HG02981 (cell line): ENCODE measurements around the gene TAS1R3.
A peak's percentile ranks its signal among the peaks of the same experiment; 100 is the strongest.

Source experiments
- ATAC-seq: cut with Tn5 transposase; IDR thresholded peaks from one replicate; pipeline ENCODE4 v1.9.1; 2021; ENCODE audit warnings: mild to moderate bottlenecking, moderate library complexity; ENCODE audit not compliant: unreplicated experiment

TAS1R3 gene

GRCh38 chr1:1335792-1336248 lies 4.7 kb downstream of the TAS1R3 start:
- no peak for ATAC-seq

- no peak for ATAC-seq
These were observed 5.4 kb downstream of the TAS1R3 start for GRCh38 chr1:1336446-1336845.

DNA sequence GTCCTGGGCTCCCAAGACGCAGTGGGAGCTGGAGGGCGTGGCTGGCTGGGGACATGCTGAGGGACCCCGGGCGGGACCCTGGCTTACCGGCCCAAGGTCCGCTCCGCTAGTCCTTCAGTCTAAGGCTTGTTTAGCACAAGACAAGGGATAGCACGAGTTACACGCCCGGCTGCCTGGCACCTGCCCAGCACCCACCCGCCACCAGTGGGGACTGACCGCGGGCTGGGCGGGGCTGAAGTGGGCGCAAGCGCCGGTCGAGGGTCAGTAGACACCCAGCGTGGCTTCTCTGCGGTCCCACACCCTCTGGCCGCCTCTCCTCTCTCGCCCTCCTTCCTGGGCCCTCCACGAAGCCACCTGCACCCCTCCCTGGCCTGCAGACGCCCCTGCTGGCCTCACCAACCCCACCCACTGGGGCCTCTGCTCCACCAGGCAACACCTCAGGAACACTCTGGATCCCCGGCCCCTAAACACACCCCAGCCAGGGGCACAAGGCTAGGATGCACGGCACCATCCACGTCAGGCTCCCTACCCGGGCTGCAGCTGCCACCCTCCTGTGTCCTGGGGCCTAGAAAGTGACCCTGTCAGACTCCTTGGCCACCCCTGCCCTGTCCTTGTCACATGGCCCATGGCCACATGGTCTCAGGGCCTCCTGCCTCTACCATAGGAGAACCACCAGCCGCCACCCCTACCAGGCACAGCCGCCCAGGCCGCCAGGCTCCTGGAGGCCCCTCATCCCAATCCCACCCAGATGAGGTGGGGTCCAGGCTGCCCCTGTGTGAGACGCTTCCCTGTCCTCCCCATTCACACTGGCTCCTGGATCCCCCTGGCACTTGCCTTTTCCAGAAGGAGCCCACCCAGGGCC lies 6.1 kb downstream of the TAS1R3 start:
- ATAC-seq, result no peak

GRCh38 chr1:1337793-1338147 lies 6.7 kb downstream of the TAS1R3 start:
- ATAC-seq, result no peak

- ATAC-seq, result no peak
These were observed 7.2 kb downstream of the TAS1R3 start for GRCh38 chr1:1338278-1338677.

DNA sequence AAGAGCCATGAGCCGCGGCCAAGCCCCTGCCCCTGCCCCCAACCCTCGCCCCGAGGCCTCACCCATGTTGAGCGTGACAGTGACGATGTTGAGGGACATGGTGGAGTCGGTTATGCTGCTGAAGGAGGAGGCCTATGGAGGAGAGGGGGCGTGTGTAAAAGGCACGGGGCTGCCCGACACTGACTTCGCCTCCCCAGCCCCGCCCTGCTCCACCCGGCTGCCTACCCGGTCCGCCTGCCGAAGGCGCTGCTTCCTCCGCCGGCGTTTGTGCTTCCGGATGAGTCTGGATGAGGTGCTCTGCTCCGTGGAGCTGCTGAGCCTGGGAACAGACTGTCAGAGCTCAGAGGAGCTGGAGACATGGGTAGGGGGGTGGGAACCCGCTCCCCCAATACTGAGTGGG lies 9.1 kb downstream of the TAS1R3 start:
- no peak for ATAC-seq

DNA sequence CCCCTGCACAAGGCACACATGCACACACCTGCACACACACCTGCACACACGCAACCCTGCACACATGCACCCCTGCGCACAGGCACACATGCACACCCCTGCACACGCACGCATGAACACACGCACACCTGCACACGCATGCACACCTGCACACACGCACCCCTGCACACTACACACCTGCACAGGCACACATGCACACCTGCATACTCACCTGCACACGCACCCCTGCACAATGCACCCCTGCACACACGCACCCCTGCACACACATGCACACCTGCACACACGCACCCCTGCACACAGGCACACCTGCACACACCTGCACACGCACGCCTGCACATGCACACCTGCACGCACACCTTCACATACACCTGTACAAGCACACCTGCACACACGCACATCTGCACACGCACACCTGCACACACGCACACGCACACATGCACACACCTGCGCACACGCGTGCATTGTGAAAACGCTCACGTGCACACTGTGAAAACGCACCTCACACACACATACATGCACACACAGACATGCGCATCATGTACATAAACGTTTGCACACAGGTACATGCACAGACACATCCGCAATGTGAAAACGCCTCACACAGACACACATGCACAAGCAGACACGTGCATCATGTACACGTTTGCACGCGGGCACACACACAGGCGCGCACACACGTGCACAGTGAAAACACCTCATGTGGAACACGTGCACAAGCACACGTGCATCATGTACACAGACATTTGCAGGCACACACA lies 9.9 kb downstream of the TAS1R3 start:
- ATAC-seq, result no peak

DNA sequence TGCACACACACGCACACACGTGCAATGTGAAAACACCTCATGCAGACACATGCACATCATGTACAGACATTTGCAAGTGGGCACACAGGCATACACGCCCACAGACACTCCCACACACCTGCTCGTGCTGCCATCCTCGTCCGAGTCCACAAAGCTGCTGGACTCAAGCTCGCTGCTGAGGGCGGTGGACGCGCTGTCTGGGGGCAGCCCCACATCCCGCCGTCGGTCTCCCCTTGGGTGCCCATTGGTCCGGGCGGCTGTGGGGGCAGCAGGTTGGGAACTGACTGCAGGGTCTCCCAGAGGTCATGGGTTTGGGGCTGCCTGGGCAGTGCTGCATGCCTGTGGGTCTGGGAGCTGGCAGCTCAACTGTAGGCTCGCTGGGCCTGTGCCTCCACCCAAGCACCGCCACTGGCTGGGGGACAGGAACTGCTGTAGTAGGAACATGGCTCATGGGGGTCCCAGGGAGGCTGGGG lies 10.5 kb downstream of the TAS1R3 start:
- no peak for ATAC-seq

DNA sequence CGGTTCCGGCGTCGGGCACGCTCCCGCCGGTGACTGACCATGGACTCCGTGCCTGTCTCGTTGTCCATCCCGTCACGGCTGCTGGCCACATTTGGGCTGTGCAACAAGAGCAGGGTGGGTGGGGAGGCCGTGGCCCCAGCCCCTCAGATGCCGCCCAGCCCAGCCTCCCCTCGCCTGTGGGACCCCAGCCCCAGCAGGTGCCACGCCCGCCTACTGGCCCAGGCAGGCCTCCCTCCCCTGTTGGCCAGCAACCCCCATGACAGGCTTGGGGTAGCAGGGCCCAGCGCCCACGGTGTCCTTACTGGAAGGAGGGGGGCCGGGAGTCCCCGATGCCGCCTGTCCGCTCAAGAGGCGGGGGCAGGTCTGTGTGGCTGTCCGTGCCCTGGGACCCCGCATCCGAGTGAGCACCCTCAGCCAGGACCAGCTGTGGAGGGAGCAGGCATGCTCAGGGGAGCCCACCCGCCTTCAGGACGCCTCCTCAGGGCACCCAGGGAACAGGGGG lies 11.0 kb downstream of the TAS1R3 start:
- no peak for ATAC-seq

DNA sequence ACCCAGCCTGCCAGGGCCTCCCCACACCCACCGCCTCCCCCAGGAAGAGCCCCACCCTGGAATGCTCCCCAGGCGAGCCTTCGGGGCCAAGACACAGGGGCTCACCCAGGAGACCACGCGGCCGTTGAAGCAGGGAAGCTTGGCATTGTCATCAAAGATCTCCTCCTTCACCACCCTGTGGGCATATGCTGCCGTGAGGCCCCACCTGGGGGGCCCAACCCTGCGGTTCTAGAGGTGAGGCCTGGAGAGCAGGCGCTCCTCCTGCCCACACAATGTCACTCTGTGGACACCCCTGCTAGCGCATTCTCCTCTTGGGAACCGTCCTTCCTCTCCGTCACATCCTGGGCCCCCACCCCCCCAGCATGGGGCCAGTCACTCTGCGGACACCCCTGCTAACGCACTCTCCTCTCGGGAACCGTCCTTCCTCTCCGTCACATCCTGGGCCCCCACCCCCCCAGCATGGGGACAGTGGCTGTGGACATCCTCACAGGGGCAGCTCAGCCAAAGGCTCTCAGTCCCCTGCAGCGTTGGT lies 11.6 kb downstream of the TAS1R3 start:
- no peak for ATAC-seq

- no peak for ATAC-seq
These were observed 12.8 kb downstream of the TAS1R3 start for GRCh38 chr1:1343811-1344421.

GRCh38 chr1:1344655-1345361 lies 13.7 kb downstream of the TAS1R3 start:
- ATAC-seq, result no peak

DNA sequence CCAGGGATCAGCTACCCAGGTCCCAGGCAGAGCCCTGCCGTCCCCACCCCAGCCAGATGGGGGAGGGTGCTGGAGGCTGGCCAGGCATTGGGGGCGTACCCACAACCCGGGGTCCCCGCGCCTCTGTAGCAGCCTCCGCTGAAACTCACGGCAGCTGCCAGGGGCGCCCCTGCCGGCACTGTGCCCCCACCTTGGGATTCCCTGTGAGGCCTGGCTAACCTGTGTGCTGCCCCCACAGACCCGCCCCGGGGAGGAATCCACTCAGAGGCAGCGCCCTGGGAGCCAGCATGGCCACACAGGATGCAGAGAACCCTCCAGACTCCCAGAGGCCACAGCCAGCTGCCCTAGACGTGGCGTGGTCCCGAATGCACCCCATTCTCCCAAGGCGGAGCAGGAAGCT lies 14.3 kb downstream of the TAS1R3 start:
- ATAC-seq, result no peak

DNA sequence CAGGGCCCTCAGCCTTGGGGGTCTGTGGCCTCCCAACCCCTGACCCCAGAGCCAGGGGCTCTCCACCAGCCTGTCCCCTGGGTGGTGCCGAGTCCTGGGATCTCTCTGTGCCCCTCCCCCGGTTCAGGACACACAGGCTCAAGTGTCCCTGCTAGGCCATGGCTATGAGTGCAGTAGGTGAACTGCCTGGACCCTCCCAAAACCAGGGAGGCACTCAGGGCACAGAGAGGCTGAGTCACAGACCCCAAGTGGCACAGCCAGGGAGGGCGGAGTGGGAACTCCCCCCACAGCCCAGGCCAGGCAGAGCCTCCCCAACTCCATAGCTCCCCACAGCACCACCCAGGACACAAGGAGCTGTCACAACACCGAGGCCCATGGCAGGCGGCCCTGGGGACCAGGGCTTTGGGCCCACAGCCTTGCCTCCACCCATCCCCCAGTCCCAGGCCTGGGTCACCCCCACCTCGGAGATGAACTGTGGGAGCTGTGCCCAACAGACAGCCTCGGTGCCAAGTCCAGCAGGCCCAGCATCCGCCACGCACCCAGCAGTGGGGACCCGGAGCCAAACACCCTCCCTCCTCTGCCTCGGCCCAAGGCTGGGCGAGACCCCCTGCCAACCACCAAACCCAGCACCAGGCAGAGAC lies 14.9 kb downstream of the TAS1R3 start:
- ATAC-seq, result no peak

GRCh38 chr1:1346501-1346890 lies 15.4 kb downstream of the TAS1R3 start:
- ATAC-seq, result no peak

GRCh38 chr1:1347026-1347595 lies 16.0 kb downstream of the TAS1R3 start:
- no peak for ATAC-seq

GRCh38 chr1:1347663-1348419 lies 16.8 kb downstream of the TAS1R3 start:
- no peak for ATAC-seq

DNA sequence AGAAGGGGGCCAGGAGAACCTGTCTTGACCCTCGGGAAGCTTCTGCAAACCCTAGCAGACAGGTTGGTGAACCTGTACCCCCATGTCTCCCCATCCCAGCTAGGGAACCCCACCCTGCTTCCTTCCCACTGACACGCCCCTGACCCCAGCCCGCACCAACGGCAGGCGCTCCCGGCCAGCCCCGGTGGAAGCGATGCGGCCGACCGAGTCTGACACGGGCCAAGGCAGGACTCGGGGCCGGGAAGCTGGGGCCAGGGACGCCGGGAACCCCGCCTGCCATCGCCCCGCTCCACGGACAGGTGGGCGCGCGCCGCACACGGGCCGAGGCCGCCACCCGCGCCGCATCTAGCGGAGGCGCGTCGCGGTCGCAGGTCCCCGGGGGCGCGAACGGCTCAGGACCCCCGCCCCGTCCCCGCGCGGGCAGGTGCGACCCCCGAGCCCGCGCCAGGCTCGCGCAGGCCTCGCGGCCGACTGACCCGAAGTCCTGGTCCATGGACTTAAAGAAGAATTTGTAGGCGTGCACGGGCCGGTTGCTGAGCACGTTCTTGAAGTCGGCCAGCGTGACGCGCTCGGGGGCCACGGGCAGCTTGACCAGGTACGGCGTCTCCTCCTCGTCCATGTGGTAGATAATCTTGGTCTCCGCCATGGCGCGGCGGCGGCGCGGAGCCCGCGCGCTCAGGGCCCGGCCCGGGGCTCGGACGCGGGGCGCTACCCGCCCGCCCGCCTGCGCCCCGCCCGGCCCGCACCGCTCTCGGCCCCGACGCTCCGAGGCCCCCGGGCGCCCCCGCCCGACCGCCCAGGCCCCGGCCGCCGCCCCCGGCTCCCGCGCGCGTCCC lies 17.6 kb downstream of the TAS1R3 start:
- peak; percentile 23 for ATAC-seq
